Loucy (cell line): Measurements from ENCODE around the gene RET.

Experiments used
- H2AFZ ChIP-seq: fragments of 200-600 bp; sonication (generic); 2 replicates; pipeline ENCODE4 v1.6.0; 2016; ENCODE audit warnings: antibody characterized with exemption, mild to moderate bottlenecking, low read length, moderate library complexity
- H3F3A ChIP-seq: fragments of 200-600 bp; 2 replicates; pipeline ENCODE4 v1.6.0; 2016; ENCODE audit warnings: antibody characterized with exemption, low read depth, mild to moderate bottlenecking
- H3K27me3 ChIP-seq: fragments of 200-600 bp; sonication (generic); 2 replicates; pipeline ENCODE4 v1.6.1; 2014; ENCODE audit warnings: low read length, mild to moderate bottlenecking; ENCODE audit not compliant: insufficient read depth, poor library complexity, severe bottlenecking
- H3K36me3 ChIP-seq: fragments of 200-600 bp; sonication (generic); 2 replicates; pipeline ENCODE4 v1.6.1; 2016; ENCODE audit warnings: low read length; ENCODE audit not compliant: insufficient read depth
- H3K4me1 ChIP-seq: fragments of 200-600 bp; sonication (generic); 2 replicates; pipeline ENCODE4 v1.5.1; 2014; ENCODE audit warnings: low read length, mild to moderate bottlenecking; ENCODE audit not compliant: insufficient read depth, poor library complexity, severe bottlenecking
- H3K4me2 ChIP-seq: fragments of 200-600 bp; sonication (generic); 2 replicates; pipeline ENCODE4 v1.6.0; 2014; ENCODE audit warnings: antibody characterized with exemption, low read length, low read depth, mild to moderate bottlenecking; ENCODE audit not compliant: poor library complexity, severe bottlenecking
- H3K4me3 ChIP-seq: fragments of 200-600 bp; sonication (generic); 2 replicates; pipeline ENCODE4 v1.5.1; 2014; ENCODE audit warnings: low read length, mild to moderate bottlenecking, mixed read lengths; ENCODE audit not compliant: poor library complexity, severe bottlenecking
- H3K79me2 ChIP-seq: fragments of 200-600 bp; sonication (generic); 2 replicates; pipeline ENCODE4 v1.6.1; 2014; ENCODE audit warnings: low read length; ENCODE audit not compliant: insufficient read depth
- H3K9ac ChIP-seq: fragments of 200-600 bp; sonication (generic); 2 replicates; pipeline ENCODE4 v1.6.0; 2014; ENCODE audit warnings: mild to moderate bottlenecking, low read depth, low read length, moderate library complexity; ENCODE audit not compliant: poor library complexity, severe bottlenecking
- H3K9me2 ChIP-seq: fragments of 200-600 bp; sonication (generic); replicated peaks from 2 replicates; pipeline ENCODE4 v1.6.1; 2016; ENCODE audit warnings: low read depth, low read length, mixed read lengths
- H3K9me3 ChIP-seq: fragments of 200-600 bp; sonication (generic); 2 replicates; pipeline ENCODE4 v1.6.1; 2014; ENCODE audit warnings: mild to moderate bottlenecking, antibody characterized with exemption, low read length, low read depth; ENCODE audit not compliant: insufficient read depth
- H4K20me1 ChIP-seq: fragments of 200-600 bp; sonication (generic); 2 replicates; pipeline ENCODE4 v1.6.0; 2014; ENCODE audit warnings: antibody characterized with exemption, low read length, mild to moderate bottlenecking; ENCODE audit not compliant: insufficient read depth, poor library complexity, severe bottlenecking
- EZH2phosphoT487 ChIP-seq: fragments of 200-600 bp; IDR thresholded peaks from 2 replicates; pipeline ENCODE4 v1.6.1; 2018; ENCODE audit warnings: antibody characterized with exemption, mild to moderate bottlenecking, moderate library complexity, borderline replicate concordance
- TF ChIP-seq, protein P1 (sequence below): fragments of 200-600 bp; sonication (generic); conservative IDR thresholded peaks from 2 replicates; pipeline ENCODE4 v1.5.1; 2014; ENCODE audit warnings: mild to moderate bottlenecking, antibody characterized with exemption, low read length

RET gene

DNA sequence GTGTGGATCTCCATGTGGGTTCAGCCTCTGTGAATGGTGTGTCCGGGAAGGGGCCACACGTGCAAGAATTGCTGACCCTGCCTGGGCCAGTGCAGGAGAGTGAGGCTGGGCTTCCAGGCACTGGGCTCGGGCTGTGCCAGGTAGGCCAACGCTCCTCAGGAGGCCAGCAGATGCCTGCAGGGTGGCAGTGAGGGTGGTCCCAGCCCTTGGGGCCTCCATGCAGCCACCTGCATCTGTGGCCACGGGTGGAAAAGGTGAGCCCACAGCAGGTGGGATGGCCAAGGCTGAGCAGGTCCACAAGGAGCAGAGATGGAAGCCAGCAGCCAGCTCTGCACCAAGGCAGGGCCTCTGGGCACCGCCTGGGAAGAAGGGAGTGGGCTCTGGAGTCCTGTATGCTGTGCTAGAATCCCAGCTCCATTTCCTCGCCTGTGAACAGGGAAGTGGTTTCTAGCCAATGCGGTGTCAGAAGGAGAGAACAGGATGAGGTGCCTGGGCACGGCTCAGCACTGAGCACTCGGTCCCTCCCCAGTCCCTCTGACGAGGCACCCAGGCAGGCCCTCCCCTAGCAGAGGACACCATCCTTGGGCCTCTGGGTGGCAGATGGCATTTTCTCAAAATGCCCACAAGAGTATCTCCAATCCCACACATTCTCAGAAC is 31.1 kb upstream of the RET start:
- Histone ChIP-seq H3K4me1 (no peaks in the 10 kb centered on the region), H2AFZ (no peak overlapping the region), H3K4me3 (no peak overlapping the region), H4K20me1 (no peaks in the 10 kb centered on the region), H3K9ac (no peak overlapping the region), H3K79me2 (no peaks in the 10 kb centered on the region), H3F3A (no peaks in the 10 kb centered on the region), H3K36me3 (no peaks in the 10 kb centered on the region), H3K27me3 (no peaks in the 10 kb centered on the region), H3K9me2 (no peaks in the 10 kb centered on the region), H3K4me2 (no peak overlapping the region), H3K9me3 (no peaks in the 10 kb centered on the region)
- TF ChIP-seq, protein P1, sequence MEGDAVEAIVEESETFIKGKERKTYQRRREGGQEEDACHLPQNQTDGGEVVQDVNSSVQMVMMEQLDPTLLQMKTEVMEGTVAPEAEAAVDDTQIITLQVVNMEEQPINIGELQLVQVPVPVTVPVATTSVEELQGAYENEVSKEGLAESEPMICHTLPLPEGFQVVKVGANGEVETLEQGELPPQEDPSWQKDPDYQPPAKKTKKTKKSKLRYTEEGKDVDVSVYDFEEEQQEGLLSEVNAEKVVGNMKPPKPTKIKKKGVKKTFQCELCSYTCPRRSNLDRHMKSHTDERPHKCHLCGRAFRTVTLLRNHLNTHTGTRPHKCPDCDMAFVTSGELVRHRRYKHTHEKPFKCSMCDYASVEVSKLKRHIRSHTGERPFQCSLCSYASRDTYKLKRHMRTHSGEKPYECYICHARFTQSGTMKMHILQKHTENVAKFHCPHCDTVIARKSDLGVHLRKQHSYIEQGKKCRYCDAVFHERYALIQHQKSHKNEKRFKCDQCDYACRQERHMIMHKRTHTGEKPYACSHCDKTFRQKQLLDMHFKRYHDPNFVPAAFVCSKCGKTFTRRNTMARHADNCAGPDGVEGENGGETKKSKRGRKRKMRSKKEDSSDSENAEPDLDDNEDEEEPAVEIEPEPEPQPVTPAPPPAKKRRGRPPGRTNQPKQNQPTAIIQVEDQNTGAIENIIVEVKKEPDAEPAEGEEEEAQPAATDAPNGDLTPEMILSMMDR, result no peak
- no peak for TF ChIP-seq EZH2phosphoT487

DNA sequence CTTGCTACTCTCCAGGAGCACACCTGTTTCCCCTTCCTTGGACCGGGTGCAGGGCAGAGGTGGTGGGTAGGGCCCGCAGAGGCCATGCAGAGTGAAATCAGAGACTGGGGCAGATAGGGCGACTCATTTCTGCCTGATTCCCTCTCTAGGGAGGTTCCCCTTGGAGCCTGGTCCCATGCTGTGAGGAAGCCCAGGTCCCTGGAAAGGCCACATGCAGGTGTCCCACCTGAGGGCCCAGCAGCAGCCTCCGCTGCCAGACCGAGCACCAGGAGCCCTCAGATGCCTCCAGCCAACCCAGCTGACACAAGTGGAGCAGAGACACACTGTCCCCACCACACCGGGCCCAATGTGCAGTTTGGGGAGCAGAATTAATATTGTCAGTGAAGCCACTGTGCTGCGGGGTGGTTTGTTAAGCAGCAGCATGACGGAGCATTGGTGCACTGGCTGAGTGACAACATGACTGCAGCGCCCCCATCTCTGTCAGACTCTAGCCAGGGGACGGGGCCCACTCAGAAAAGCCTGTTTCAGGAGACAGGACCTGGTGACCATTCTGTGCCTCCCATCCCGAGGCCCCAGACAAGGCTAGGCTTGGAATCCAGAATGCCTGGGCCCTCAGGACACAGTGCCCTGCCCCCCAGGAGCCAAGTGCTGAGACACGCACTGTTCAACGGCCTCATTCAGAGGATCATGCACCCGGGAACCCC is 30.4 kb upstream of the RET start:
- H2AFZ ChIP-seq, result no peak overlapping the region
- H3K79me2 ChIP-seq, result no peaks in the 10 kb centered on the region
- no peaks in the 10 kb centered on the region for H3K27me3 ChIP-seq
- no peaks in the 10 kb centered on the region for H3F3A ChIP-seq
- H4K20me1 ChIP-seq, result no peaks in the 10 kb centered on the region
- TF ChIP-seq, protein P1, result no peak
- TF ChIP-seq EZH2phosphoT487, result no peak
- no peak overlapping the region for H3K4me2 ChIP-seq
- H3K9me3 ChIP-seq, result no peaks in the 10 kb centered on the region
- H3K36me3 ChIP-seq, result no peaks in the 10 kb centered on the region
- H3K9me2 ChIP-seq, result no peaks in the 10 kb centered on the region
- H3K9ac ChIP-seq, result no peak overlapping the region
- H3K4me1 ChIP-seq, result no peaks in the 10 kb centered on the region
- no peak overlapping the region for H3K4me3 ChIP-seq

DNA sequence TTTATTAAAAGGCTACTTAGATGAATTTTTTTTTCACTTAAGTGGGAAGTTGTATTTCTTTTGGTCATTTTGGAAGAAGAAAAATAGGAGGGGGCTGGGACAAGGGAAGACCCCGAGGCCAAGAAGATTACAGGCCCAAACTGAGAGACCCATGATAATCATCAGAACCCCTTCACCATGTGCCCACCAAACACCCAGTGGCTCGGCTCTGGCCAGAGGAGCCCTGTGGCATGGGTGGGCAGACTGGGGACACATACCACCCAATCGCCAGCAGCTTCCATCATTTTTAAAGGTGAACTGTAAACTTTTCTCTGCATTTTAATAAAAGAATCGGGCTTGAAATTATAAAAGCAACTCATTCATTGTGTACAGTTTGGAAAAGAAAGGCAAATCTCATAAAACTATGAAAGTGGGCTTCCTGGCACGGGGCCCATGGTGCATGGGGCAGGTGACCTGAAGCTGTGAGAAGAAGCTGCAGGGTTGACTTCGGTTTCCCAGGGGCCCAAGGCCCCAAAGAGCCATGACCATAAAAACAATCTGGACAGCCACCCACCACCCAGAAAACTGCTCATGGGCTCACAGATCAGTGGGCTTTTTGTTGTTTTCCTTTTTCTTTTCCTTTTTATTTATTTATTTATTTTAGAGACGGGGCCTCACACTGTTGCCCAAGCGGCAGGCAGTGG is 29.4 kb upstream of the RET start:
- Histone ChIP-seq H3K4me2 (no peak overlapping the region), H3K27me3 (no peaks in the 10 kb centered on the region), H2AFZ (no peak overlapping the region), H3K4me1 (no peaks in the 10 kb centered on the region), H3K9ac (no peak overlapping the region), H3K79me2 (no peaks in the 10 kb centered on the region), H3K4me3 (no peak overlapping the region), H3K36me3 (no peaks in the 10 kb centered on the region), H4K20me1 (no peaks in the 10 kb centered on the region), H3K9me2 (no peaks in the 10 kb centered on the region), H3F3A (no peaks in the 10 kb centered on the region), H3K9me3 (no peaks in the 10 kb centered on the region)
- TF ChIP-seq, protein P1, result no peak
- no peak for TF ChIP-seq EZH2phosphoT487
